Hepatocyte (in vitro differentiated cells): Measurements from ENCODE around the gene G6PC1.
"Not testable (repeated sequence)": the region's sequence is repeated elsewhere in the genome, so short reads cannot be mapped to it uniquely, and the experiment has no call there.

Source experiments
- CTCF ChIP-seq: fragments of 200-600 bp; sonication (generic); IDR thresholded peaks from 2 replicates; pipeline ENCODE4 v1.5.1; 2016; ENCODE audit warnings: antibody characterized with exemption, mild to moderate bottlenecking; ENCODE audit not compliant: poor library complexity
- EZH2 ChIP-seq: fragments of 200-600 bp; sonication (generic); IDR thresholded peaks from 2 replicates; pipeline ENCODE4 v1.6.1; 2016; ENCODE audit warnings: antibody characterized with exemption, mild to moderate bottlenecking, borderline replicate concordance

GRCh38 chr17:42885806-42886205, 14.8 kb upstream of the G6PC1 start:
- TF ChIP-seq EZH2, CTCF: not testable (repeated sequence)
